Esophagus muscularis mucosa (tissue), 3 donors: Measurements from ENCODE around the gene TOM1L2.

Experiments used
- POLR2A ChIP-seq: fragments of 450-650 bp; IDR thresholded peaks from one replicate; pipeline ENCODE4 v1.6.1; 2017; ENCODE audit warnings: antibody characterized with exemption, moderate library complexity, mild to moderate bottlenecking, low read depth
- TF ChIP-seq, protein P1 (sequence below), 3 experiments: fragments of 200-600 bp in 2 of 3; fragments of 450-650 bp in 1 of 3; sonication (generic) in 2 of 3; IDR thresholded peaks; one replicate each; pipeline ENCODE4 v1.5.1; 2017 to 2019; ENCODE audit warnings: antibody characterized with exemption in 3 of 3, mild to moderate bottlenecking in 2 of 3, moderate library complexity in 1 of 3

DNA sequence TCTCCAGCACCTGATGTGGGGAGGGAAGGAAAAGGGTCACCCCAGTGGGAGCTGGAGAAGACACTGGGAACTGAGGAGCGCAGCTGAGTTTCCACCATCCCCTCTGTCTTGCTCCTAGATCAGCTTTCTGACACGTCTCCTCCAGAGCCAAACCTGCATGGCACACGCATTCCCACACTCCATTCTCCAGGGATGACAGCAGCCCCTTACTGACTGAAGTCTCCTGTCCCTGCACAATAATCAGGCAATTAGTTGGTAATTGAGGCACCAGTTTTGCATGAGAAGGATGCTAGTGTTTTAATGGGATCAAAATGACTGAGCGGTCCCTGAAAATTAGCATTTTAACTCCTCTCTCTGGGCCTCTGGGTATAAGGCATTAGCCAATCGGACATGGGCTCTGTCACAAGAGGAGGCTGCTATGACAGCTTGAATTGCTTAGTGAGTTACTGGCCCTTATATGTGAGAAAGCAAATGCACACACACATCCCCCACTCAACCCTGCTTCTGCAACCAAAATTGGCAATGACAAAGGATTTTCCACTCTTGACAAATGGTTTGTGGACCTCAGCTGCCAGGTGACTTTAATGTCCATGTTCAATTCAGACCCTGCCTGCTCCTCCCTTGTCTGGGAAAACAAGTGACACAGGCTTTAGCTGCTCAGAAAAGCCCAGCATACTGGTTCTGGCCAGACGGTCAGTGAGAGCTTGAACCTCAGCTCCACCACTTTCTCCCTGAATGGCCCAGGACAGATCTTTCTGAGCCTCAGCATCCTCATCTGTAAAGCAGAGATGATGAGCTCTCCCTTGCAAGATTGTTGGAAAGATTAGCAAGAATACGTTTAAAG, 78.2 kb downstream of the TOM1L2 start:
- TF ChIP-seq, protein P1, sequence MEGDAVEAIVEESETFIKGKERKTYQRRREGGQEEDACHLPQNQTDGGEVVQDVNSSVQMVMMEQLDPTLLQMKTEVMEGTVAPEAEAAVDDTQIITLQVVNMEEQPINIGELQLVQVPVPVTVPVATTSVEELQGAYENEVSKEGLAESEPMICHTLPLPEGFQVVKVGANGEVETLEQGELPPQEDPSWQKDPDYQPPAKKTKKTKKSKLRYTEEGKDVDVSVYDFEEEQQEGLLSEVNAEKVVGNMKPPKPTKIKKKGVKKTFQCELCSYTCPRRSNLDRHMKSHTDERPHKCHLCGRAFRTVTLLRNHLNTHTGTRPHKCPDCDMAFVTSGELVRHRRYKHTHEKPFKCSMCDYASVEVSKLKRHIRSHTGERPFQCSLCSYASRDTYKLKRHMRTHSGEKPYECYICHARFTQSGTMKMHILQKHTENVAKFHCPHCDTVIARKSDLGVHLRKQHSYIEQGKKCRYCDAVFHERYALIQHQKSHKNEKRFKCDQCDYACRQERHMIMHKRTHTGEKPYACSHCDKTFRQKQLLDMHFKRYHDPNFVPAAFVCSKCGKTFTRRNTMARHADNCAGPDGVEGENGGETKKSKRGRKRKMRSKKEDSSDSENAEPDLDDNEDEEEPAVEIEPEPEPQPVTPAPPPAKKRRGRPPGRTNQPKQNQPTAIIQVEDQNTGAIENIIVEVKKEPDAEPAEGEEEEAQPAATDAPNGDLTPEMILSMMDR (IDR thresholded peaks at IDR 0.05): no peak
- TF ChIP-seq POLR2A: no peak
